Nephron progenitor cell (in vitro differentiated cells): ENCODE results near the gene SYNPR.

Experiments used
- DNase-seq: peaks from one replicate; pipeline ENCODE4 v3.0.0; 2021
- H3K27ac Mint-ChIP-seq: 2 replicates; pipeline ENCODE4 v1.8.0; 2021; ENCODE audit warnings: mild to moderate bottlenecking, moderate library complexity, mixed read lengths
- H3K27me3 Mint-ChIP-seq: 2 replicates; pipeline ENCODE4 v1.8.0; 2021; ENCODE audit warnings: mild to moderate bottlenecking, low read depth, mixed read lengths; ENCODE audit not compliant: poor library complexity
- H3K36me3 Mint-ChIP-seq: 2 replicates; pipeline ENCODE4 v1.8.0; 2021; ENCODE audit warnings: low read depth, mixed read lengths
- H3K4me1 Mint-ChIP-seq: 2 replicates; pipeline ENCODE4 v1.8.0; 2021; ENCODE audit warnings: mixed read lengths
- H3K4me3 Mint-ChIP-seq: 2 replicates; pipeline ENCODE4 v1.8.0; 2021; ENCODE audit warnings: mild to moderate bottlenecking, moderate library complexity, mixed read lengths
- H3K9me3 Mint-ChIP-seq: 2 replicates; pipeline ENCODE4 v1.8.0; 2021; ENCODE audit warnings: mild to moderate bottlenecking, moderate library complexity, mixed read lengths
- CTCF ChIP-seq: fragments of 200-600 bp; sonication (generic); IDR thresholded peaks from 2 replicates; pipeline ENCODE4 v1.5.0; 2021; ENCODE audit warnings: antibody characterized with exemption

SYNPR gene

GRCh38 chr3:63264716-63265115, 13.4 kb upstream of the SYNPR start:
- Mint-ChIP-seq H3K27me3 (no peaks in the 10 kb centered on the region), H3K4me1 (no peaks in the 10 kb centered on the region), H3K9me3 (peaks cover 4% of the 10 kb centered on the region), H3K36me3 (no peaks in the 10 kb centered on the region), H3K4me3 (no peak overlapping the region), H3K27ac (no peak overlapping the region)
- DNase-seq: no peak
- TF ChIP-seq CTCF: no peak

GRCh38 chr3:63274359-63274758, 3.7 kb upstream of the SYNPR start:
- TF ChIP-seq CTCF: no peak
- peaks cover 62% of the 10 kb centered on the region for H3K27me3 Mint-ChIP-seq

GRCh38 chr3:63279005-63279841, 1.1 kb downstream of the SYNPR start:
- H3K36me3 Mint-ChIP-seq: no peaks in the 10 kb centered on the region
- peaks cover 4% of the 10 kb centered on the region for H3K9me3 Mint-ChIP-seq
- no peak for TF ChIP-seq CTCF
- peaks cover 10% of the 10 kb centered on the region for H3K4me1 Mint-ChIP-seq
- peak overlapping the region; percentile 78 for H3K4me3 Mint-ChIP-seq
- H3K27me3 Mint-ChIP-seq: peaks cover 75% of the 10 kb centered on the region
- no peak overlapping the region for H3K27ac Mint-ChIP-seq
- peak; percentile 23 for DNase-seq

More at GRCh38 chr3:63274359-63274758, 3.7 kb upstream of the SYNPR start:
- no peak for DNase-seq
- Mint-ChIP-seq H3K9me3 (peaks cover 4% of the 10 kb centered on the region), H3K4me3 (no peak overlapping the region), H3K27ac (no peak overlapping the region), H3K36me3 (no peaks in the 10 kb centered on the region), H3K4me1 (peaks cover 9% of the 10 kb centered on the region)

GRCh38 chr3:63287610-63288009, 9.5 kb downstream of the SYNPR start:
- TF ChIP-seq CTCF: no peak
- peaks cover 19% of the 10 kb centered on the region for H3K27me3 Mint-ChIP-seq
- no peak for DNase-seq
- no peak overlapping the region for H3K27ac Mint-ChIP-seq
- H3K4me1 Mint-ChIP-seq: no peaks in the 10 kb centered on the region
- H3K36me3 Mint-ChIP-seq: no peaks in the 10 kb centered on the region
- H3K9me3 Mint-ChIP-seq: no peaks in the 10 kb centered on the region
- H3K4me3 Mint-ChIP-seq: no peak overlapping the region

GRCh38 chr3:63290686-63291085, 12.6 kb downstream of the SYNPR start:
- H3K9me3 Mint-ChIP-seq: no peaks in the 10 kb centered on the region
- peaks cover 13% of the 10 kb centered on the region for H3K27me3 Mint-ChIP-seq
- H3K4me3 Mint-ChIP-seq: no peak overlapping the region
- H3K36me3 Mint-ChIP-seq: no peaks in the 10 kb centered on the region
- no peak for TF ChIP-seq CTCF
- no peak overlapping the region for H3K27ac Mint-ChIP-seq
- DNase-seq: no peak
- H3K4me1 Mint-ChIP-seq: no peaks in the 10 kb centered on the region

GRCh38 chr3:63294332-63294731, 16.2 kb downstream of the SYNPR start:
- Mint-ChIP-seq H3K36me3 (no peaks in the 10 kb centered on the region), H3K27ac (no peak overlapping the region), H3K27me3 (peaks cover 7% of the 10 kb centered on the region), H3K9me3 (peaks cover 5% of the 10 kb centered on the region), H3K4me1 (no peaks in the 10 kb centered on the region), H3K4me3 (no peak overlapping the region)
- TF ChIP-seq CTCF: no peak
- DNase-seq: no peak
